ENCODE data around the gene TENT4B. TPM values are rescaled to one million over a fixed set of nuclear protein-coding genes. Genes with fewer than 3 reads are reported as not detected.
"Not testable (repeated sequence)": the region's sequence is repeated elsewhere in the genome, so short reads cannot be mapped to it uniquely, and the experiment has no call there.

The TENT4B gene
- total RNA-seq, 1 donor from 2014 or later = 15.2 TPM

GRCh38 chr16:50166511-50167500, 13.7 kb downstream of the TENT4B start:
- H3K9ac ChIP-seq = no peak overlapping the region
- no peak overlapping the region for H3K4me2 ChIP-seq
- peaks cover 4% of the 10 kb centered on the region for H3K36me3 Mint-ChIP-seq

GRCh38 chr16:50167556-50167955, 14.4 kb downstream of the TENT4B start:
- H3K79me2 ChIP-seq (ENCODE audit: low read depth) = peaks cover 84% of the 10 kb centered on the region

More at GRCh38 chr16:50166511-50167500, 13.7 kb downstream of the TENT4B start:
- Histone ChIP-seq H3F3A (ENCODE audit: low read depth) (no peaks in the 10 kb centered on the region), H3K36me3 (no peaks in the 10 kb centered on the region), H3K4me3 (no peak overlapping the region), H2AFZ (replicated peaks) (no peak overlapping the region), H3K27me3 (no peaks in the 10 kb centered on the region), H4K20me1 (ENCODE audit: low read depth) (peaks cover 8% of the 10 kb centered on the region), H3K79me2 (ENCODE audit: low read depth) (peaks cover 86% of the 10 kb centered on the region), H3K27ac (no peak overlapping the region), H3K9me3 (ENCODE audit: low read depth) (no peaks in the 10 kb centered on the region), H3K4me1 (peaks cover 6% of the 10 kb centered on the region)
- TF ChIP-seq EZH2phosphoT487 (IDR thresholded peaks at IDR 0.05) = no peak
- TF ChIP-seq CTCF (IDR thresholded peaks at IDR 0.05) = no peak
- TF ChIP-seq EZH2 (IDR thresholded peaks at IDR 0.05) = no peak
- Mint-ChIP-seq H3K27ac (no peak overlapping the region), H3K4me1 (peaks cover 6% of the 10 kb centered on the region), H3K4me3 (no peak overlapping the region), H3K27me3 (ENCODE audit: insufficient read depth, low read depth) (no peaks in the 10 kb centered on the region), H3K9me3 (peaks cover 2% of the 10 kb centered on the region)
- no peak for DNase-seq (ENCODE audit: low spot score)

GRCh38 chr16:50169555-50170096, 16.5 kb downstream of the TENT4B start:
- H4K20me1 ChIP-seq (ENCODE audit: low read depth) = peaks cover 8% of the 10 kb centered on the region
- H3K36me3 ChIP-seq = no peaks in the 10 kb centered on the region
- no peak for TF ChIP-seq EZH2phosphoT487 (IDR thresholded peaks at IDR 0.05)
- TF ChIP-seq CTCF (IDR thresholded peaks at IDR 0.05) = no peak
- no peak for TF ChIP-seq EZH2 (IDR thresholded peaks at IDR 0.05)
- no peak overlapping the region for H3K9ac ChIP-seq
- no peak overlapping the region for H3K4me3 Mint-ChIP-seq
- H3K4me2 ChIP-seq = no peak overlapping the region
- H3K27me3 Mint-ChIP-seq (ENCODE audit: insufficient read depth, low read depth) = no peaks in the 10 kb centered on the region
- peaks cover 2% of the 10 kb centered on the region for H3K9me3 Mint-ChIP-seq
- H3K4me3 ChIP-seq = no peak overlapping the region
- H3K27ac ChIP-seq = no peak overlapping the region
- DNase-seq (ENCODE audit: low spot score) = no peak
- H3K36me3 Mint-ChIP-seq = peaks cover 9% of the 10 kb centered on the region
- peaks cover 6% of the 10 kb centered on the region for H3K4me1 ChIP-seq
- no peaks in the 10 kb centered on the region for H3K27me3 ChIP-seq
- H3K4me1 Mint-ChIP-seq = peaks cover 6% of the 10 kb centered on the region
- peaks cover 84% of the 10 kb centered on the region for H3K79me2 ChIP-seq (ENCODE audit: low read depth)
- no peak overlapping the region for H3K27ac Mint-ChIP-seq
- no peaks in the 10 kb centered on the region for H3K9me3 ChIP-seq (ENCODE audit: low read depth)
- no peak overlapping the region for H2AFZ ChIP-seq (replicated peaks)
- H3F3A ChIP-seq (ENCODE audit: low read depth) = no peaks in the 10 kb centered on the region

More at GRCh38 chr16:50167556-50167955, 14.4 kb downstream of the TENT4B start:
- no peaks in the 10 kb centered on the region for H3F3A ChIP-seq (ENCODE audit: low read depth)
- no peak overlapping the region for H2AFZ ChIP-seq (replicated peaks)
- peaks cover 6% of the 10 kb centered on the region for H3K4me1 Mint-ChIP-seq
- no peak overlapping the region for H3K4me3 ChIP-seq
- peaks cover 2% of the 10 kb centered on the region for H3K9me3 Mint-ChIP-seq
- peaks cover 5% of the 10 kb centered on the region for H3K36me3 Mint-ChIP-seq
- H3K27ac ChIP-seq = no peak overlapping the region
- H3K4me2 ChIP-seq = no peak overlapping the region
- H3K36me3 ChIP-seq = no peaks in the 10 kb centered on the region
- DNase-seq (ENCODE audit: low spot score) = no peak
- H3K9me3 ChIP-seq (ENCODE audit: low read depth) = no peaks in the 10 kb centered on the region
- H3K9ac ChIP-seq = no peak overlapping the region
- TF ChIP-seq EZH2 (IDR thresholded peaks at IDR 0.05) (no peak), CTCF (IDR thresholded peaks at IDR 0.05) (no peak), EZH2phosphoT487 (IDR thresholded peaks at IDR 0.05) (no peak)
- H3K27me3 ChIP-seq = no peaks in the 10 kb centered on the region
- no peak overlapping the region for H3K27ac Mint-ChIP-seq
- peaks cover 8% of the 10 kb centered on the region for H4K20me1 ChIP-seq (ENCODE audit: low read depth)
- H3K4me3 Mint-ChIP-seq = no peak overlapping the region
- no peaks in the 10 kb centered on the region for H3K27me3 Mint-ChIP-seq (ENCODE audit: insufficient read depth, low read depth)
- H3K4me1 ChIP-seq = peaks cover 6% of the 10 kb centered on the region

- H3K9me3 Mint-ChIP-seq; H2AFZ ChIP-seq (replicated peaks); H3K27ac ChIP-seq; H3K36me3 ChIP-seq; H4K20me1 ChIP-seq (ENCODE audit: low read depth); H3K27me3 ChIP-seq; H3K4me1 Mint-ChIP-seq; H3K4me3 ChIP-seq; H3K9me3 ChIP-seq (ENCODE audit: low read depth); H3K27ac Mint-ChIP-seq; H3K4me2 ChIP-seq; H3K27me3 Mint-ChIP-seq (ENCODE audit: insufficient read depth, low read depth); H3K4me3 Mint-ChIP-seq; DNase-seq (ENCODE audit: low spot score); H3K4me1 ChIP-seq; H3K9ac ChIP-seq; H3F3A ChIP-seq (ENCODE audit: low read depth): not testable (repeated sequence)
- peaks cover 14% of the 10 kb centered on the region for H3K36me3 Mint-ChIP-seq
- H3K79me2 ChIP-seq (ENCODE audit: low read depth) = peaks cover 80% of the 10 kb centered on the region
Observed at GRCh38 chr16:50171773-50172172, 18.7 kb downstream of the TENT4B start.

Data from neural progenitor cell (in vitro differentiated cells).